DND-41 (cell line): Measurements from ENCODE around the gene IL22.

Experiments
- ATAC-seq: fragments of 200-7000 bp; cut with Tn5 transposase; 3 replicates; pipeline ENCODE4 v1.9.1; 2021; ENCODE audit warnings: low read depth; ENCODE audit not compliant: insufficient read depth
- DNase-seq: peaks from one replicate; pipeline ENCODE4 v3.0.0-alpha.2; 2020
- H2AFZ ChIP-seq: 2 replicates; pipeline ENCODE4 v1.6.0; 2012; ENCODE audit warnings: low read depth, low read length
- H3K27ac ChIP-seq: 2 replicates; pipeline ENCODE4 v1.5.1; 2012; ENCODE audit warnings: low read length, inconsistent platforms
- H3K27me3 ChIP-seq: fragments of 200-600 bp; sonication (generic); 2 replicates; pipeline ENCODE4 v1.6.0; 2012; ENCODE audit warnings: low read length, mild to moderate bottlenecking, inconsistent platforms; ENCODE audit not compliant: insufficient read depth, poor library complexity
- H3K36me3 ChIP-seq: 2 replicates; pipeline ENCODE4 v1.5.1; 2012; ENCODE audit warnings: low read length, inconsistent platforms; ENCODE audit not compliant: insufficient read depth
- H3K4me1 ChIP-seq: 2 replicates; pipeline ENCODE4 v1.5.1; 2012; ENCODE audit warnings: mild to moderate bottlenecking, low read length; ENCODE audit not compliant: insufficient read depth
- H3K4me2 ChIP-seq: 2 replicates; pipeline ENCODE4 v1.6.0; 2012; ENCODE audit warnings: mild to moderate bottlenecking, moderate library complexity, low read length, inconsistent platforms; ENCODE audit not compliant: insufficient read depth
- H3K4me3 ChIP-seq, 2 experiments: fragments of 200-600 bp in 1 of 2; shearing (Covaris generic) in 1 of 2; 2 replicates each; pipeline ENCODE4 v1.5.1; 2012 to 2016; ENCODE audit warnings: inconsistent platforms in 2 of 2, low read length in 2 of 2, mild to moderate bottlenecking in 2 of 2, low read depth in 1 of 2, moderate library complexity in 1 of 2
- H3K79me2 ChIP-seq: 2 replicates; pipeline ENCODE4 v1.6.0; 2012; ENCODE audit warnings: low read length, inconsistent platforms; ENCODE audit not compliant: insufficient read depth
- H3K9ac ChIP-seq: 2 replicates; pipeline ENCODE4 v1.6.0; 2012; ENCODE audit warnings: low read depth, mild to moderate bottlenecking, inconsistent platforms, low read length, moderate library complexity
- H3K9me3 ChIP-seq: 2 replicates; pipeline ENCODE4 v1.5.1; 2012; ENCODE audit warnings: low read length, moderate library complexity, mild to moderate bottlenecking, inconsistent platforms; ENCODE audit not compliant: insufficient read depth, severe bottlenecking
- H4K20me1 ChIP-seq: 2 replicates; pipeline ENCODE4 v1.6.0; 2012; ENCODE audit warnings: low read length; ENCODE audit not compliant: insufficient read depth
- EZH2 ChIP-seq: IDR thresholded peaks from 3 replicates; pipeline ENCODE4 v1.6.1; 2012; ENCODE audit warnings: borderline replicate concordance, low read depth, mild to moderate bottlenecking, moderate library complexity, low read length, inconsistent platforms; ENCODE audit not compliant: severe bottlenecking
- TF ChIP-seq, protein P1 (sequence below): IDR thresholded peaks from 2 replicates; pipeline ENCODE4 v1.5.1; 2012; ENCODE audit warnings: borderline replicate concordance, low read length, moderate library complexity, mild to moderate bottlenecking; ENCODE audit not compliant: poor library complexity, severe bottlenecking; ENCODE audit errors: extremely low read depth

The IL22 gene

DNA sequence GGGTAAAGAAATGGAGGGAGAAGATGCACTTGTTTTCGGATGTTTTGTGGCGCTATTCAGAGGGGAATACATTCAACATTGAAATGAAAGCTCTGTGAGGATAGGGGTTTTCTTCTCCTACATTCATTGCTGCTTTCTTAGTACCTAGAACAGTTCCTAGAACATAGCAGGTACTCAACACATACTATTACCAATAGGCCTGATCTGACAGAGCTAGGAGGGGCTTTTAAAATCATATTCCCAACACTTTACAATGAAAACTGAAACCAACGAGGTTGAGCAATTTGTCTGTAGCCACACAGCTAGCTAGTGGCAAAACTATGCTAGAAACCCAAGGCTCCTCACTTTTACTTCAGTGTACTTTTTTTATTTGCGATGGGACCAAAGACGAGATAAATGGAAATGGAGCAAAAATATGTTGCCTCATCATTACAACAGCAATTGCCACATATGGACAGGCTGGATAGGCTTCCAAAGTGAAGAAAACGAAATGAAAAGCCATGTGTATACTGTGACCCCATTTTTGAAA, 23.1 kb upstream of the IL22 start:
- Histone ChIP-seq H4K20me1 (no peaks in the 10 kb centered on the region), H2AFZ (no peak overlapping the region), H3K36me3 (no peaks in the 10 kb centered on the region), H3K79me2 (no peaks in the 10 kb centered on the region), H3K27ac (no peak overlapping the region), H3K27me3 (no peaks in the 10 kb centered on the region), H3K4me3 (no peak overlapping the region), H3K4me2 (no peak overlapping the region), H3K4me1 (no peaks in the 10 kb centered on the region), H3K9me3 (no peaks in the 10 kb centered on the region), H3K9ac (no peak overlapping the region)
- no peak for DNase-seq
- ATAC-seq: no peak
- TF ChIP-seq, protein P1, sequence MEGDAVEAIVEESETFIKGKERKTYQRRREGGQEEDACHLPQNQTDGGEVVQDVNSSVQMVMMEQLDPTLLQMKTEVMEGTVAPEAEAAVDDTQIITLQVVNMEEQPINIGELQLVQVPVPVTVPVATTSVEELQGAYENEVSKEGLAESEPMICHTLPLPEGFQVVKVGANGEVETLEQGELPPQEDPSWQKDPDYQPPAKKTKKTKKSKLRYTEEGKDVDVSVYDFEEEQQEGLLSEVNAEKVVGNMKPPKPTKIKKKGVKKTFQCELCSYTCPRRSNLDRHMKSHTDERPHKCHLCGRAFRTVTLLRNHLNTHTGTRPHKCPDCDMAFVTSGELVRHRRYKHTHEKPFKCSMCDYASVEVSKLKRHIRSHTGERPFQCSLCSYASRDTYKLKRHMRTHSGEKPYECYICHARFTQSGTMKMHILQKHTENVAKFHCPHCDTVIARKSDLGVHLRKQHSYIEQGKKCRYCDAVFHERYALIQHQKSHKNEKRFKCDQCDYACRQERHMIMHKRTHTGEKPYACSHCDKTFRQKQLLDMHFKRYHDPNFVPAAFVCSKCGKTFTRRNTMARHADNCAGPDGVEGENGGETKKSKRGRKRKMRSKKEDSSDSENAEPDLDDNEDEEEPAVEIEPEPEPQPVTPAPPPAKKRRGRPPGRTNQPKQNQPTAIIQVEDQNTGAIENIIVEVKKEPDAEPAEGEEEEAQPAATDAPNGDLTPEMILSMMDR: no peak
- no peak for TF ChIP-seq EZH2

DNA sequence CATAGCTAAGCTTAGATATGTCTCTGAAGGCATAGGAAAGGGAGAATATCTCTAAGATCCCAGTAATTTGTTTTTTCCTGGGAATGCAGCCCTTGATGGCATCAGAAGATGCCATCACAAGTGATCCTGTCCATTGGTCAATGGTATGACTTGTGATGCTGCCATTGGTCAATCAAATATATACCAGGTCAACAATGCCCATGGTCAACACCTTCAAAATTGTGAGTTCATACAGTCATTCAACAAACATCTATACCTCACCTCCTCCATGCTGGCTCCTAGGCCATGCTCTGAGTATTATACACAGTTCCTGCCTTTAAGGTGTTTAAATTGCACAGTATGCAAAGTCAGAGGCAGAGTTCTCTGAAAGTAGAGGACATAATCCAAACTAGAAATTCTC, 19.3 kb upstream of the IL22 start:
- no peaks in the 10 kb centered on the region for H3K27me3 ChIP-seq
- TF ChIP-seq, protein P1: no peak

DNA sequence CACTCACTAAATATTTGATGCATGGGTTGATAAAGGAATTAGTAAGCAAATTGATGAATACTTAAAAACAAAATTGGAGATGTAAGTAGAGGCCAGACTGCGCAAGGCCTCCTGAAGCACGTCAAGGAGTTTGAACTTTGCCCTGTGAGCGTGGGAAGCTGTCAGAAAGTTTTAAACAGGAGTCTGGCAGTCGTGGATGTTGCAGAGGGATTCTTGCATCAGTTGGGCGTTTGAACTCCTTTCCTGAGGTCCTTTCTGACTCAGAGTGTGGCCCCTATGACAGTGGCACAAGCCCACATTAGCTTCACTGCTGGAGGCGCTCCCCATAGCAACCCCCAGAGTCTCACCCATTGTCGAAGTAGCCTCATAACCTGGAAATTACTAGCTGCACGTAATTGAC, 17.9 kb upstream of the IL22 start:
- Histone ChIP-seq H2AFZ (no peak overlapping the region), H3K79me2 (no peaks in the 10 kb centered on the region), H3K4me1 (no peaks in the 10 kb centered on the region), H3K4me3 (no peak overlapping the region), H3K27ac (no peak overlapping the region), H3K4me2 (no peak overlapping the region), H4K20me1 (no peaks in the 10 kb centered on the region), H3K9ac (no peak overlapping the region), H3K36me3 (no peaks in the 10 kb centered on the region), H3K27me3 (no peaks in the 10 kb centered on the region), H3K9me3 (no peaks in the 10 kb centered on the region)
- no peak for DNase-seq
- TF ChIP-seq, protein P1: no peak
- TF ChIP-seq EZH2: no peak
- ATAC-seq: no peak

More for the DNA sequence above, 19.3 kb upstream of the IL22 start:
- Histone ChIP-seq H3K4me1 (no peaks in the 10 kb centered on the region), H4K20me1 (no peaks in the 10 kb centered on the region), H3K9me3 (no peaks in the 10 kb centered on the region), H3K4me3 (no peak overlapping the region), H3K27ac (no peak overlapping the region), H2AFZ (no peak overlapping the region), H3K79me2 (no peaks in the 10 kb centered on the region), H3K9ac (no peak overlapping the region), H3K36me3 (no peaks in the 10 kb centered on the region), H3K4me2 (no peak overlapping the region)
- ATAC-seq (no peak), DNase-seq (no peak)

DNA sequence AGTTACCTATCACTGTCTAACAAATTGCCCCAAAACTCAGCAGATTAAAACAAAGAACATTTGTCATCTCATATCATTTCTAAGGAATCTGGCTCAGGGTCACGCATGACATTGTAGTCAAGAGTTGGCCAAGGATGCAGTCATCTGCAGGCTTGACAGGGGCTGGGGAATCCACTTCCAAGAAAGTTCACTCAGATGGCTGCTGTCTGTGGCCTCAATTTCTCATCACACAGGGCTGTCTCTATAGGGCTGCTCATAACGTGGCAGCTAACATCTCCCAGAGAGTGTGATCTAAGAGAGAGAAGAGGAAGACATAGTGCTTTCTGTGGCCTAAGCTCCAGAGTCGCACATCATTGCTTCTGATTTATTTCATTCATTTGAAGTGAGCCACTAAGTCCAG, 17.0 kb upstream of the IL22 start:
- no peak for DNase-seq
- TF ChIP-seq, protein P1: no peak
- no peak for TF ChIP-seq EZH2
- ATAC-seq: no peak
- Histone ChIP-seq H3K4me1 (no peaks in the 10 kb centered on the region), H3K27me3 (no peaks in the 10 kb centered on the region), H3K9ac (no peak overlapping the region), H2AFZ (no peak overlapping the region), H4K20me1 (no peaks in the 10 kb centered on the region), H3K36me3 (no peaks in the 10 kb centered on the region), H3K79me2 (no peaks in the 10 kb centered on the region), H3K4me2 (no peak overlapping the region), H3K4me3 (no peak overlapping the region), H3K27ac (no peak overlapping the region), H3K9me3 (no peaks in the 10 kb centered on the region)
